MM.1S (cell line): Measurements from ENCODE around the gene TUBA3E.
"Not testable (repeated sequence)": the region's sequence is repeated elsewhere in the genome, so short reads cannot be mapped to it uniquely, and the experiment has no call there.

ENCODE experiments used
- EZH2phosphoT487 ChIP-seq: fragments of 300-600 bp; sonication (generic); IDR thresholded peaks from 2 replicates; pipeline ENCODE4 v1.6.1; 2018; ENCODE audit warnings: antibody characterized with exemption, low read length
- TF ChIP-seq, protein P1 (sequence below): fragments of 300-600 bp; sonication (generic); IDR thresholded peaks from 2 replicates; pipeline ENCODE4 v1.5.1; 2016; ENCODE audit warnings: antibody characterized with exemption, low read length, mixed read lengths

DNA sequence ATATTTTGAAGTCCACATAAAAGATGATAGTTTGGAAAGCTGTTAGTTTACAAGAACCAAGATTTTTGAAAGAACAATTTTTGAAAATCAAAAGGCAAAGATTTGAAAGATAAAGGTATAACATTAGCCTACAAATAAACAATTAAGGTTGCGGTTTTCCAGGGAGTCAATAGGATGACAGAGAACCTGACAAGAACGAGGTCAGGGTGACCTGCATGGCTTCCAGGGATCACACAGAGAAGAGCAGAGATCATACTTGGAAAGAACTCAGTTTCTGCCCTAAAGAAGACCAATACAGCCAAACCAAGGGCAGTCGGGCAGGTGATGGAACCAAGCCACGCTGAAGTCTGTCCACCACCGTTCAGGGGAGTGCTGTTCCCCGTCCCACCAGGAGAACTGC is 41.3 kb upstream of the TUBA3E start:
- TF ChIP-seq, protein P1, sequence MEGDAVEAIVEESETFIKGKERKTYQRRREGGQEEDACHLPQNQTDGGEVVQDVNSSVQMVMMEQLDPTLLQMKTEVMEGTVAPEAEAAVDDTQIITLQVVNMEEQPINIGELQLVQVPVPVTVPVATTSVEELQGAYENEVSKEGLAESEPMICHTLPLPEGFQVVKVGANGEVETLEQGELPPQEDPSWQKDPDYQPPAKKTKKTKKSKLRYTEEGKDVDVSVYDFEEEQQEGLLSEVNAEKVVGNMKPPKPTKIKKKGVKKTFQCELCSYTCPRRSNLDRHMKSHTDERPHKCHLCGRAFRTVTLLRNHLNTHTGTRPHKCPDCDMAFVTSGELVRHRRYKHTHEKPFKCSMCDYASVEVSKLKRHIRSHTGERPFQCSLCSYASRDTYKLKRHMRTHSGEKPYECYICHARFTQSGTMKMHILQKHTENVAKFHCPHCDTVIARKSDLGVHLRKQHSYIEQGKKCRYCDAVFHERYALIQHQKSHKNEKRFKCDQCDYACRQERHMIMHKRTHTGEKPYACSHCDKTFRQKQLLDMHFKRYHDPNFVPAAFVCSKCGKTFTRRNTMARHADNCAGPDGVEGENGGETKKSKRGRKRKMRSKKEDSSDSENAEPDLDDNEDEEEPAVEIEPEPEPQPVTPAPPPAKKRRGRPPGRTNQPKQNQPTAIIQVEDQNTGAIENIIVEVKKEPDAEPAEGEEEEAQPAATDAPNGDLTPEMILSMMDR = not testable (repeated sequence)
- TF ChIP-seq EZH2phosphoT487 = not testable (repeated sequence)
